K562 (cell line): ENCODE results near the gene CDKN2B-AS1.

Experiments
- ATF4 ChIP-seq: fragments of 450-650 bp; formaldehyde crosslinking; IDR thresholded peaks from 2 replicates; pipeline ENCODE4 v1.4.0; 2022; ENCODE audit warnings: mild to moderate bottlenecking, moderate library complexity
- CTCF ChIP-seq, 3 experiments: IDR thresholded peaks in 2 of 3; conservative IDR thresholded peaks in 1 of 3; 2 replicates each; pipeline ENCODE4 v1.5.1; 2011 to 2012; ENCODE audit warnings: low read length in 3 of 3, mild to moderate bottlenecking in 3 of 3, control low read depth in 2 of 3, improper control_type of control experiment in 1 of 3, inconsistent platforms in 1 of 3, low read depth in 1 of 3, mixed read lengths in 1 of 3, moderate library complexity in 1 of 3; ENCODE audit not compliant: insufficient read depth in 2 of 3
- EP300 ChIP-seq: IDR thresholded peaks from 2 replicates; pipeline ENCODE4 v1.6.1; 2012; ENCODE audit warnings: low read length, improper control_type of control experiment
- ETV6 ChIP-seq, 3 experiments: fragments of 150-350 bp in 1 of 3; sonication (generic) in 1 of 3; formaldehyde crosslinking in 1 of 3; IDR thresholded peaks; 2 replicates each; pipeline versions ENCODE4 v1.6.1 to v1.8.0; 2014 to 2022; ENCODE audit warnings: borderline replicate concordance in 2 of 3, low read depth in 2 of 3, antibody characterized with exemption in 1 of 3, low read length in 1 of 3, mild to moderate bottlenecking in 1 of 3, missing genetic modification reagents in 1 of 3
- MAFF ChIP-seq: IDR thresholded peaks from 2 replicates; pipeline ENCODE4 v1.6.1; 2012; ENCODE audit warnings: low read length, improper control_type of control experiment
- POLR2A ChIP-seq: fragments of 450-650 bp; conservative IDR thresholded peaks from 2 replicates; pipeline ENCODE4 v1.6.1; 2016
- POLR3A ChIP-seq: IDR thresholded peaks from 2 replicates; pipeline ENCODE4 v1.6.1; 2011; ENCODE audit warnings: borderline replicate concordance, mild to moderate bottlenecking, moderate library complexity; ENCODE audit not compliant: insufficient read length, insufficient read depth; ENCODE audit errors: extremely low read depth
- RBM14 ChIP-seq: fragments of 200-400 bp; formaldehyde crosslinking; IDR thresholded peaks from 2 replicates; pipeline ENCODE4 v1.6.1; 2018; ENCODE audit warnings: low read depth, mild to moderate bottlenecking, low read length, moderate library complexity, borderline replicate concordance; ENCODE audit not compliant: insufficient read depth
- SNRNP70 ChIP-seq: fragments of 200-400 bp; formaldehyde crosslinking; optimal IDR thresholded peaks from 2 replicates; pipeline ENCODE3; 2017; ENCODE audit warnings: low read depth, low read length
- USF2 ChIP-seq: sonication (generic); formaldehyde crosslinking; IDR thresholded peaks from 2 replicates; pipeline ENCODE4 v1.5.0; 2020; ENCODE audit warnings: missing genetic modification reagents
- VEZF1 ChIP-seq: fragments of 200-800 bp; sonication (Bioruptor generic); IDR thresholded peaks from 2 replicates; pipeline ENCODE4 v1.6.1; 2017; ENCODE audit warnings: missing genetic modification characterization, missing compliant biosample characterization

GRCh38 chr9:22060831-22061383, 66.3 kb downstream of the CDKN2B-AS1 start:
- TF ChIP-seq EP300 (no peak), POLR2A (no peak), ATF4 (no peak), ETV6 (IDR thresholded peaks at IDR 0.05; ENCODE audit: borderline replicate concordance in 1 of 2, low read depth in 2 of 2, low read length in 1 of 2) (no peak), ETV6 (CRISPR knock-in tag; IDR thresholded peaks at IDR 0.05; ENCODE audit: borderline replicate concordance) (no peak), USF2 (CRISPR knock-in tag) (no peak), VEZF1 (CRISPR knock-in tag) (no peak), MAFF (no peak), POLR3A (no peak), CTCF (IDR thresholded peaks at IDR 0.05 in 2 of 3, conservative IDR thresholded peaks at IDR 0.05 in 1 of 3; ENCODE audit: insufficient read depth in 2 of 3, low read depth in 1 of 3, low read length in 3 of 3) (no peak), RBM14 (no peak), SNRNP70 (no peak)
